ENCODE measurements around the gene THEM5.

THEM5 gene

GRCh38 chr1:151816548-151817352 is 36.8 kb downstream of the THEM5 start:
- no peak for DNase-seq

GRCh38 chr1:151815716-151816327 is 37.7 kb downstream of the THEM5 start:
- DNase-seq, result no peak

- no peak for DNase-seq
These were observed 38.5 kb downstream of the THEM5 start for GRCh38 chr1:151814971-151815545.

GRCh38 chr1:151814426-151814825 is 39.1 kb downstream of the THEM5 start:
- no peak for DNase-seq

- DNase-seq, result no peak
These were observed 40.1 kb downstream of the THEM5 start for GRCh38 chr1:151813271-151813977.

GRCh38 chr1:151811181-151811580 is 42.3 kb downstream of the THEM5 start:
- no peak for DNase-seq

GRCh38 chr1:151809985-151810556 is 43.4 kb downstream of the THEM5 start:
- no peak for DNase-seq

GRCh38 chr1:151809290-151809984 is 44.1 kb downstream of the THEM5 start:
- DNase-seq, result no peak

- DNase-seq, result no peak
These were observed 45.7 kb downstream of the THEM5 start for GRCh38 chr1:151807766-151808165.

- no peak for DNase-seq
These were observed 46.4 kb downstream of the THEM5 start for GRCh38 chr1:151807131-151807530.

- DNase-seq, result no peak
These were observed 47.3 kb downstream of the THEM5 start for GRCh38 chr1:151806170-151806569.

- no peak for DNase-seq
These were observed 48.3 kb downstream of the THEM5 start, which contains the start of gene LINGO4 for GRCh38 chr1:151805066-151805820. Gene LINGO4 (minus strand): TSS chr1:151805419. CDS start chr1:151802704, 2,715 bp downstream.

- DNase-seq, result no peak
These were observed 49.6 kb downstream of the THEM5 start for GRCh38 chr1:151803915-151804314.

GRCh38 chr1:151803164-151803563 is 50.3 kb downstream of the THEM5 start:
- DNase-seq, result no peak

- no peak for DNase-seq
These were observed 51.1 kb downstream of the THEM5 start for GRCh38 chr1:151802372-151802771.

- DNase-seq, result no peak
These were observed 51.7 kb downstream of the THEM5 start for GRCh38 chr1:151801846-151802245.

- no peak for DNase-seq
These were observed 52.1 kb downstream of the THEM5 start for GRCh38 chr1:151801310-151801820.

GRCh38 chr1:151800830-151801229 is 52.7 kb downstream of the THEM5 start:
- DNase-seq, result no peak

- DNase-seq, result no peak
These were observed 54.1 kb downstream of the THEM5 start for GRCh38 chr1:151799179-151800022.

- DNase-seq, result no peak
These were observed 54.9 kb downstream of the THEM5 start for GRCh38 chr1:151798571-151798970.
